Stomach (tissue), 9 donors: ENCODE measurements around the gene PRMT7. TPM values are rescaled to one million over a fixed set of nuclear protein-coding genes. Genes with fewer than 3 reads are reported as not detected.

Experiments
- DNase-seq, 2 donors: peaks; one replicate each; pipeline versions ENCODE4 v3.0.0 to v3.0.0-alpha.2; 2013 to 2019
- H3K27ac ChIP-seq, 5 donors: fragments of 200-600 bp in 4 of 5; sonication (generic) in 4 of 5; one replicate each; pipeline ENCODE4 v1.5.1; 2013 to 2019; ENCODE audit warnings: mild to moderate bottlenecking in 1 of 5, moderate library complexity in 1 of 5
- H3K27me3 ChIP-seq, 3 donors: fragments of 200-600 bp; sonication (generic); one replicate each; pipeline ENCODE4 v1.5.1; 2017 to 2019; ENCODE audit warnings: mixed run types in 1 of 3
- H3K36me3 ChIP-seq, 4 donors: fragments of 200-600 bp; sonication (generic); 1 replicate in 3 of 4; 2 replicates in 1 of 4; pipeline ENCODE4 v1.5.1; 2016 to 2019
- H3K4me1 ChIP-seq, 4 donors: fragments of 200-600 bp; sonication (generic); one replicate each; pipeline ENCODE4 v1.5.1; 2016 to 2019
- H3K4me3 ChIP-seq, 4 donors: fragments of 200-600 bp; sonication (generic) in 3 of 4; one replicate each; pipeline ENCODE4 v1.5.1; 2016 to 2019; ENCODE audit warnings: mild to moderate bottlenecking in 1 of 4
- H3K9me3 ChIP-seq, 4 donors: fragments of 200-600 bp; sonication (generic); one replicate each; pipeline ENCODE4 v1.5.1; 2016 to 2019
- EP300 ChIP-seq: sonication (generic); formaldehyde crosslinking; IDR thresholded peaks from one replicate; pipeline ENCODE4 v1.6.1; 2017; ENCODE audit warnings: antibody characterized with exemption
- POLR2A ChIP-seq, 4 donors: fragments of 450-650 bp; IDR thresholded peaks; one replicate each; pipeline ENCODE4 v1.6.1; 2016; ENCODE audit warnings: antibody characterized with exemption in 4 of 4, control low read depth in 2 of 4, mild to moderate bottlenecking in 1 of 4, moderate library complexity in 1 of 4
- POLR2AphosphoS5 ChIP-seq, 3 donors: sonication (generic); formaldehyde crosslinking; IDR thresholded peaks; one replicate each; pipeline ENCODE4 v1.6.1; 2016; ENCODE audit warnings: antibody characterized with exemption in 3 of 3
- WGBS, 5 donors: extraction: QIAGEN DNeasy Blood & Tissue Kit in 3 of 5; methylation state at CpG; one replicate each; pipeline versions ENCODE4 v1.1.5 to v1.1.7; 2013 to 2018; 5-methylcytosine and 5-hydroxymethylcytosine counted together
- intact Hi-C: fragments of 100-400 bp; cut with DNase I; formaldehyde crosslinking; loops from one replicate; pipeline ENCODE4 v1.15.1; 2023; ENCODE audit warnings: low total_unique reads
- polyA plus RNA-seq, 3 donors: library from polyadenylated mRNA; stranded (reverse); fragments of 200-250 nt; gene quantifications; one replicate each; pipeline ENCODE4 v1.2.3, GENCODE V29; 2013
- total RNA-seq, 5 donors: library from RNA; depleted of rRNA; stranded (reverse); fragments of >200 nt; gene quantifications; one replicate each; pipeline versions ENCODE4 v1.1.0 to v1.2.3, GENCODE V29; 2014 to 2016
- TF ChIP-seq, protein P1 (sequence below), 7 experiments: fragments of 450-650 bp in 4 of 7; fragments of 200-600 bp in 3 of 7; sonication (generic) in 3 of 7; IDR thresholded peaks; one replicate each; pipeline ENCODE4 v1.5.1; 2016 to 2019; ENCODE audit warnings: antibody characterized with exemption in 7 of 7, control low read depth in 2 of 7, mild to moderate bottlenecking in 1 of 7
- donor health status: healthy with polysubstance abuse.
- donor health status: Bipolar disorder and iron deficiency.
- donor health status: healthy.

PRMT7 gene
- total and polyA plus RNA-seq, 8 donors, result 22.4 to 88.8 (median 37.2) TPM

DNA sequence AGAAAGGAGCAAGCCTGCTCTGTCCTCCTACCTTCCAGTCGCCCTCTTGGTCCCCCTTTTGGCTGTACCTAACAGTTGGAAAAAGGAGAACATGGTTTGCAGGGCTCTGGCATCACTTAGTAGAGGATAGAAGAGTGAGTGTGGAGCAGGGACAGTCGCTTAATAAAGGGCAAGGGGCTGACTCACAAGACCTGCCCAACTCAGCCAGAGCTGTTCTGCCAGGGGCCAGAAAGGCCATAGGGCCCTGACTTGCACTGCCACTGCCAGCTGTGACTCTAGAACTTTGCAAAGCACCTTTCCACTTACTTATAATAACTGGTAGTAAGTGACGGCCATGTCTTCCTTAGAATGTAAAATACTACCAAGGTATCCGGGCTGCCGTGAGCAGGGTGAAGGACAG, 13.5 kb downstream of the PRMT7 start:
- peaks cover 16 to 78% (median 69%) of the 10 kb centered on the region in 4 donors for H3K36me3 ChIP-seq
- H3K9me3 ChIP-seq, result no peaks in the 10 kb centered on the region
- no peak overlapping the region for H3K27ac ChIP-seq
- no peaks in the 10 kb centered on the region for H3K27me3 ChIP-seq
- no peak for DNase-seq
- WGBS, 5 donors, result 92 to 97% (median 95%) methylated on average over 5 of the region's 5 CpGs
- intact Hi-C loops, result loop anchor here (5.0 kb wide), 1 partner anchor 77 kb away; the partner anchor contains the start of gene PLA2G15
- H3K4me1 ChIP-seq, result peaks cover 0 to 28% (median 14%) of the 10 kb centered on the region in 4 donors
- no peak overlapping the region for H3K4me3 ChIP-seq
- TF ChIP-seq POLR2AphosphoS5 (IDR thresholded peaks at IDR 0.05), result no peak
- TF ChIP-seq, protein P1, sequence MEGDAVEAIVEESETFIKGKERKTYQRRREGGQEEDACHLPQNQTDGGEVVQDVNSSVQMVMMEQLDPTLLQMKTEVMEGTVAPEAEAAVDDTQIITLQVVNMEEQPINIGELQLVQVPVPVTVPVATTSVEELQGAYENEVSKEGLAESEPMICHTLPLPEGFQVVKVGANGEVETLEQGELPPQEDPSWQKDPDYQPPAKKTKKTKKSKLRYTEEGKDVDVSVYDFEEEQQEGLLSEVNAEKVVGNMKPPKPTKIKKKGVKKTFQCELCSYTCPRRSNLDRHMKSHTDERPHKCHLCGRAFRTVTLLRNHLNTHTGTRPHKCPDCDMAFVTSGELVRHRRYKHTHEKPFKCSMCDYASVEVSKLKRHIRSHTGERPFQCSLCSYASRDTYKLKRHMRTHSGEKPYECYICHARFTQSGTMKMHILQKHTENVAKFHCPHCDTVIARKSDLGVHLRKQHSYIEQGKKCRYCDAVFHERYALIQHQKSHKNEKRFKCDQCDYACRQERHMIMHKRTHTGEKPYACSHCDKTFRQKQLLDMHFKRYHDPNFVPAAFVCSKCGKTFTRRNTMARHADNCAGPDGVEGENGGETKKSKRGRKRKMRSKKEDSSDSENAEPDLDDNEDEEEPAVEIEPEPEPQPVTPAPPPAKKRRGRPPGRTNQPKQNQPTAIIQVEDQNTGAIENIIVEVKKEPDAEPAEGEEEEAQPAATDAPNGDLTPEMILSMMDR (IDR thresholded peaks at IDR 0.05), result no peak
- no peak for TF ChIP-seq EP300
- no peak for TF ChIP-seq POLR2A (IDR thresholded peaks at IDR 0.05)

DNA sequence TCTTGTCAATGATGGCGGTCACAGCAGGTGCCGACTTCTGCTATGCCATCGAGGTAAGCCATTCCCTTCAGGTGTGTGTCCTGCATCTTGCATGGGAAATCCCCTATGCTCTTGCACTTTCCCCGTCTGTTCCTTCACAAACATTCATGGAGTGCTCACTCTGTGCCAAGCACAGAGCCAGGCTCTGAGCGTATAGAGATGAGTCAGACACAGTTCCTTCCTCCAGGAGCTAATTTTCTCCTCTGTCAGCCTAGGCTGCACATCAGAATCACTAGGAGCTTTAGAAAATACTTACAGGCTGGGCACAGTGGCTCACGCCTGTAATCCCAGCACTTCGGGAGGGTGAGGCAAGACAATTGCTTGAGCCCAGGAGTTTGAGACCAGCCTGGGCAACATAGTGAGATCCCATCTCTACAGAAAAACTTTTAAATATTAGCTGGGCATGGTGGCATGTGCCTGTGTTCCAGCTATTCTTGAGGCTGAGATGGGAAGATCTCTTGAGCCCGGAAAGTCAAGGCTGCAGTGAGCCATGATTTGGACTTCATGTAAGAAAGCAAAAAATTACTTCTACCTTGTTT, 14.1 kb downstream of the PRMT7 start:
- intact Hi-C loops, result loop anchor here (5.0 kb wide), 2 partner anchors 63 to 78 kb away; partner anchors contain the start of genes PLA2G15 and SLC7A6
- Histone ChIP-seq H3K4me3 (no peak overlapping the region), H3K27ac (no peak overlapping the region), H3K36me3 (peaks cover 16 to 78% (median 65%) of the 10 kb centered on the region in 4 donors), H3K4me1 (peaks cover 0 to 31% (median 14%) of the 10 kb centered on the region in 4 donors), H3K9me3 (no peaks in the 10 kb centered on the region), H3K27me3 (no peaks in the 10 kb centered on the region)
- TF ChIP-seq POLR2AphosphoS5 (IDR thresholded peaks at IDR 0.05) (no peak), POLR2A (IDR thresholded peaks at IDR 0.05) (no peak), EP300 (no peak)
- TF ChIP-seq, protein P1 (IDR thresholded peaks at IDR 0.05), result no peak
- WGBS, 5 donors, result 90 to 93% (median 92%) methylated on average over 8 of the region's 8 CpGs
- no peak for DNase-seq

DNA sequence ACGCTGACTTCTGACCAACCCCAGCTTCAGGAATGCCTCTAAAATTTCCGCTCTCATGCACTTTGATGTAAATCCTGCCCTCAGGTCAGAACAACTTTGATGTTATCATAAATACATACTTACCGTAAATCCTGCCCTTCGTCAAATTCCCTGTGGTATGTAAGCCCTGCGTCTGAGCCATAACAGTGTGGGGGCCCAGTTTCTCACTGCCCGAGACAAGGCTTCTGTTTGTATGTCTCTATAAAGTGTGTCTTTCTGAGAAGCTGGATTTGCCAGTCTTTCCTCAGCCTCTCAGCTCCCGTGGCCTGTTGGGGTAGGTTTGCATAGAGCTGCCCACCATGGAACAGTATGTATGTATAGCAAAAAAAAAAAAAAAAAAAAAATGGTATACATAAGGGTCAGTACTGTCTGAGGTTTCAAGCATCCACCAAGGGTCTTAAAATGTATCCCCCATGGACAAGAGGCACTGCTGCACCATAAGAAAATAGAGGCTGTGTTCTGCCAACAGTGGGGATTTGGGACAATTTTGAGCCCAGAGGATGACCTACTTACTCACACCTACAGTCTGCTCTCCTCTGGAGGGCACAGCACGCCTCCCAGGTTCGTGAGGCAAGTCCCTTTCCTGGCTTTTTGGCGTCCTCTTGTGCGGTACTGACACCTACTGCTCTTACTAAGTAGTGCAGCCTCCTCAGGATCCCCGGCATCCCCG, 17.5 kb downstream of the PRMT7 start:
- TF ChIP-seq POLR2AphosphoS5 (IDR thresholded peaks at IDR 0.05) (peak in 2 of 3 donors; percentile 10 to 65), POLR2A (IDR thresholded peaks at IDR 0.05) (no peak), EP300 (no peak)
- TF ChIP-seq, protein P1 (IDR thresholded peaks at IDR 0.05), result peak in 5 of 7 experiments; percentile 88 to 97 (median 95)
- Histone ChIP-seq H3K36me3 (peaks cover 14 to 75% (median 44%) of the 10 kb centered on the region in 4 donors), H3K4me1 (peaks cover 4 to 46% (median 20%) of the 10 kb centered on the region in 4 donors), H3K9me3 (no peaks in the 10 kb centered on the region), H3K4me3 (no peak overlapping the region), H3K27ac (peak overlapping the region in 2 of 5 donors; percentile 22 to 71), H3K27me3 (no peaks in the 10 kb centered on the region)
- peak; percentile 86 to 94 for DNase-seq
- intact Hi-C loops, result loop anchor here (5.0 kb wide), 1 partner anchor 66 kb away; the partner anchor contains the start of gene SLC7A6
- 19 to 24% (median 20%) methylated on average over 13 of the region's 13 CpGs for WGBS, 5 donors

DNA sequence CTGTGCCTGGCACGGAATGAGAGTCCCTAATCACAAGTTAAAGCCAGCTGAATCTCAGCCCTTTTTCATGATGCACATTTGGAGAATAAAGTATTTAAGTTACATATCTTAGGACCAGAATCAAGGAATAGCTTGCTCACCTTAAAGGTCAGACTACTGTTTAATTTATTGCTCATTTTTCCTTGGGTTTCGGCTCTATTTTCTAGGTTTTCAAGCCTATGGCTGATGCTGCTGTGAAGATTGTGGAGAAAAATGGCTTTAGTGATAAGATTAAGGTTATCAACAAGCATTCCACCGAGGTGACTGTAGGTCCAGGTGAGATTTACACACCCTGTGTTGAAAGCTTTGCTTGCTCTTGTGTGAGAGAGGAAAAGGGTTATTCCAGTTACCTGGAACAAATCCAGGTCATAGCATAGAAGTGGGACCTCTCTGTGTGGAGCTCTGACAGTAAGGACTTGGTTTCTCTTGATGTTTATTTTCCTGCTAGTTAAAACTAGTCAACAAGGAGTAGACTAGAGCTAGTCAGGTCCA, 18.1 kb downstream of the PRMT7 start:
- intact Hi-C loops, result loop anchor here (5.0 kb wide), 1 partner anchor 67 kb away; the partner anchor contains the start of gene SLC7A6
- no peak overlapping the region for H3K4me3 ChIP-seq
- H3K27me3 ChIP-seq, result no peaks in the 10 kb centered on the region
- H3K4me1 ChIP-seq, result peaks cover 4 to 49% (median 20%) of the 10 kb centered on the region in 4 donors
- H3K36me3 ChIP-seq, result peaks cover 14 to 69% (median 42%) of the 10 kb centered on the region in 4 donors
- 20 to 43% (median 24%) methylated on average over 3 of the region's 3 CpGs for WGBS, 5 donors
- DNase-seq, result peak in 1 of 2 donors; percentile 78
- H3K27ac ChIP-seq, result peak overlapping the region in 3 of 5 donors; percentile 22 to 42 (median 24)
- no peak for TF ChIP-seq POLR2A (IDR thresholded peaks at IDR 0.05)
- no peak for TF ChIP-seq EP300
- TF ChIP-seq POLR2AphosphoS5 (IDR thresholded peaks at IDR 0.05), result no peak
- TF ChIP-seq, protein P1 (IDR thresholded peaks at IDR 0.05), result no peak
- H3K9me3 ChIP-seq, result no peaks in the 10 kb centered on the region
